HTR-8/SVneo (cell line): Measurements from ENCODE around the gene PRR29.
"Not testable (repeated sequence)": the region's sequence is repeated elsewhere in the genome, so short reads cannot be mapped to it uniquely, and the experiment has no call there.

Source experiments
- DNase-seq: peaks from one replicate; pipeline ENCODE4 v3.0.0; 2011; ENCODE audit warnings: low spot score, mixed read lengths; ENCODE audit not compliant: insufficient read length
- FAIRE-seq: peaks from 2 replicates; lab custom pipeline; 2011; peaks lifted over from hg19 to GRCh38; lab: Jason Lieb, UNC

PRR29 gene

DNA sequence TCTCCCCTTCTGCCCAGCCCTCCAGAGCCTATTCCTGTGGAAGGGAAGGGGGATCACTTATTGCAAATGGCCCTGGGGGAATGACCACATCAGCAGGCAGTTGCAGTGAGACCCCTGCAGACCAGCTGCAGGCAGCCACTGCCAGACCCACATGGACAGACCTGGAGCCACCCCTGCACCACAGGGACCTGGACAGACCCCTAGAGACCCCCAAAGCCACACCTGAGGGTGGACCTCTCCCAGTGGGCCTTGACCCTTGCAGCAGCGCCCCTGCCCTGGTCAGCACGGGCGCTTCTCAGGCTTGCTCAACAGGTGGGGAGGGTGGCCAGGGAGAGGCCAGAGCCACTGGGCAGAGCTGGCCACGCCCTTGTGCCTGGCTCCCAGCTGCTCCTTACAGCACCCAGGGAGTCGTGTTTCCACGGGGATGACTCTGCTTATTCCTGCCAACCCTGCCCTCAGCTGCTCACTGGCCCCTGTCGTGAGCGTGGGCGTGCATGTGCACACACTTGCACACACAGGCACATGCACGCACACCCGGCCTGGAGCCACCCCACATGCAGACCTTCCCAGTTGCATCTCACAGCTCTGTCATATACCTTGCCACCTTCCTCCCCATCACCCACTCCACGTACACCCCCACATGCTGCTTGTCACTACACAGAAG, 24.1 kb upstream of the PRR29 start:
- FAIRE-seq (peak; percentile 98), DNase-seq (peak; percentile 61)

DNA sequence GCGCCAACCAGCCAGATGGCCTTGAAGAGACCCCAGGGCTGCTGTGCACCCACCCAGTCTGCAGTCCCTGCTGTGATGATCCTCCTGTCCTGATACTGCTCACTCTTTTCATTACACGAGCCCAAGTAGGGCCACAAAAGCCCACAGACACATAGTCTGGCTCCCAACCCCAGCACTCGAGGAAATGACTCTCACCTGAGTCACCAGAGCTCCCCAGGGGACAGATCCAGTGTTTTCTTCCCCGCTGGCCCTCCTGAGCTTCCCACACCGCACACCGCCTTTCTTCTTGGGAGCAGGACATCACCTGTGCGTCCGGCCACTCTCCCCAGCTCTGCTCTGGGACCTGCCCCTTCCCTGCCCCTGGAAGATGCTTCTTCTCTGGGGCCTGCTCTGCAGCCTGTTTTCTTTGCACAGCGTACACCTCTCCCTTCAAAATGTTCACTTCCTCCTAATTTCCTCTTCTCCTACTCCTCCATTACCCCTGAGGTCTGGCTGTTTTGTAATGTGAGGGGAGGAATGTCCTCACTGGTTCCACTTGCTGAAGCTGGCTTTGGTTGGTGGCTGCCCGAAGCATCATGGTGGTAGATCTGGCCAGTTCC, 23.5 kb upstream of the PRR29 start:
- peak; percentile 75 for FAIRE-seq
- peak; percentile 54 for DNase-seq

DNA sequence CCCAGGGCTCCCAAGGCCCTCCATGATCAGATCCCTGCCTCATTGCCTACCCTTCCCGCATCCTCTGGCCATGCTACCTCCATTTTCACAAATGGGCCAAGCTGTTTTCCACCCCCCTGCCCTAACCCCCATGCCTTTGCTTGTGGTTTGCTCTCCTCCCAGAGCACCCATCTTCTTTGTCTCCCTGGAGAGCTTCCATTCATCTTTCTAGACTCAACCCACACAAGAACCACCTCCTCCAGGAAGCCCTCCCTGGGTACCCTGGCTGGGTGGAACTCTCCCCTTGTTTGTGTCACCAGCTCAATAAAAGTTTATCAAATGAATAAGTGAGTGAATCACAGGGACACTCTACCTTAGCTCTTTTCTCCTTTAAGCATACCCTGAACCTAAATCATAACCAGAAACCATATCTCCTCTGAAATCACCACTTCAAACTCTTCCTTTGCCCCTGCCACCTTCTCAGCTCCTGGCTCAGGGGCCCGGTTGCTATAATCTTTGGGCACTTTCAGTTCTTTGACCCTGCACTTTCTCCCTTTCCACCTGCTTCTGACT, 22.5 kb upstream of the PRR29 start:
- no peak for DNase-seq
- no peak for FAIRE-seq

- no peak for FAIRE-seq
- no peak for DNase-seq
These were observed 21.4 kb upstream of the PRR29 start for GRCh38 chr17:63976702-63977101.

- FAIRE-seq (peak; percentile 20), DNase-seq (no peak)
These were observed 19.6 kb upstream of the PRR29 start for GRCh38 chr17:63978272-63979200.

GRCh38 chr17:63982641-63983040, 15.5 kb upstream of the PRR29 start:
- not testable (repeated sequence) for FAIRE-seq

DNA sequence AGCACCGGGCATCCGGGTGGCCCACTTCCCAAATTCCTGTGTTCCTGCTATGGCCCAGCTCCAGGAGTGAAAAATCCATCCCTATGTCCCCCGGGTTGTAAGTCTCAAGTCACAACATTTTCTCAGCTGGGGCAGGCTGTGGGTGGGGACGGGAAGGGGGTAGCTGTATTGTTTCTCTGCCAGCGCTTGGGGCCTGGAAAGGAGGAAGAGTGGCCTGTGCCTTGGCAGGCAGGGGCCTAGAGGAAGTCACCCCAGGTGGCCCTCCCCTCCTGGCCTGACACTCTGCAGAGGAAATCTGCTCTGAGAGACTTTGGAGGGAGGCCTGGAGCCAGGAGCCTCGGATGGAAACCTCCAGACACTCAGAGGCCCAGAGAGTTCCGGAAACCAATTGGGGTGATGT, 14.8 kb upstream of the PRR29 start:
- no peak for FAIRE-seq
- no peak for DNase-seq

More at GRCh38 chr17:63982641-63983040, 15.5 kb upstream of the PRR29 start:
- DNase-seq, result not testable (repeated sequence)

GRCh38 chr17:63984236-63984635, 13.9 kb upstream of the PRR29 start:
- FAIRE-seq (no peak), DNase-seq (no peak)

GRCh38 chr17:63984651-63985386, 13.3 kb upstream of the PRR29 start:
- peak; percentile 53 for DNase-seq
- peak; percentile 57 for FAIRE-seq

DNA sequence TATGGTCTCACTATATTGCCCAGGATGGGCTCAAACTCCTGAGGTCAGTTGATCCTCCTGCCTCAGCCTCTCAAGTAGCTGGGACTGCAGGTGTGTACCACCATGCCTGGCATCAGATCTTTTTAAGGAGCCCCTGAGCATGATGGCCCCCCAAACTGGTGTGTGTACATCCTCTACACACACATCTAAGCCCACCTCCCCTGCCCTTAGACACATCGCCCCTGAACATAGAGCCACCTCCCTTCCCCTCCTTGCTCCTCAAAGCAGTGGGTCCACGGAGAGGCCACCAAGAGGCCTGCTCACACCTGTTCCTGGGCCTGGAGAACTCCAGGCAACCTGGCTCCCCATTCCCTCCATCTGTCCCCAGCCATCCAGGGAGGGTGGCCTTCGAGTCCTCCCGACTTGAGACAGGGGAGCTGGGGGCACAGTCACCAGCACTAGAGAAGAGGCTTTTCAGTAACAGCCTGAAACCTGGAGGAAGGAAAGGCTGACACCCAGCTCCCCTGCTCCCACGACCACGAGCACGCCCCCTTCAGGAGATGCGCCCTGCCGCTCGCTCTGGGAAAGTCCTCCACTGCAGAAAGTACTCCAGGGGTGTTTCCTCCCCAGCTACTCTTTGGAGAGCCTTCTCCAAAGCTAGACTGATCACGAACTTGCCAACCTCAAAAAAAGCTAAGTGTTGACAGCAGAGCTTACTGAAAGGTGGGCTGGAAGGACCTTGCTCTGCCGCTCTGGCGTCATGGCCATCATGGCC, 12.6 kb upstream of the PRR29 start:
- DNase-seq (no peak), FAIRE-seq (no peak)

- no peak for DNase-seq
These were observed 11.3 kb upstream of the PRR29 start for GRCh38 chr17:63986821-63987220.

DNA sequence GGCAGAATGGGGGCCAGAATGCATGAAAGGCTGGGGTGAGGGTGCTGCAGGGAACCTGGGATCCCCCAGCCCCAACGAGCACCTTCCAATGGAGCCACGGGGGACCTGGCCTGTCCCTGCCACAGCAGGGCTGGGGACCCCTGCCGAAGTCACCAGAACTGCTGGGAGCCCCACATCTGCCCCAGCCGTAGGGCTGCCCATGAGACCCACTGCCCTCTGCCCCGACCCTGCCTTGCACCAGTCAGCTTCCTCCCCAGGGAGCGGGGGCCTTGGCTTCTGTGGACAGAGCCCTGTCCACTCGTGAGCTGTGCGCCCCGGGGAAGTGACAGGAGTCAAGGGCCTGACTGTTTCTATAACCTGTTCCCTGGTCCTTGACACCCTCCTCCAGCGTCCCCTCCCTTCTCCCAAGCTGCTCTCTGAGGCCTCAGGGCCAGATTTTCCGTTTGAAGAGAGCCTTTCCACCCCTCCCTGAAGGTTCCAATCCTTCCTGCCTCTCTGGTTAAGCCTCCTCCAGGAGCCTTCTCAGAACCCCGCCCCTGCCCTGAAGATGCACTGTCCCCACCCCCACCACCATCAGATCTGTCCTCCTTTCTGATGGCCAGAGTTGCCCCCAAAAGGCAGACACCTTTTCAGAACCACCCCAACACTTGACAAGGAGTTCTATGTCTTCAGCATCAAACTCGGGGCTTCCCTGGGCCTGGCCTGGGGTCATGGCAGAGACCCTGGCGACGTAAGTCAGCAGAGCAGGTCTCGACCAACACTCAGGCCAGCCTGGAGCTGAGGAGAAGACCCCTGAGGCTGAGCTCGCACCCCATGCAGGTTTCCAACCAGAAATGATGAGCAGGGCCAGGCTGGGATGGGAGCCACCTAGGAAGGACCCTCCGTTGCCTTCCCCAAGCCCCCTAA, 10.7 kb upstream of the PRR29 start:
- no peak for FAIRE-seq
- DNase-seq, result no peak

More at GRCh38 chr17:63986821-63987220, 11.3 kb upstream of the PRR29 start:
- no peak for FAIRE-seq

DNA sequence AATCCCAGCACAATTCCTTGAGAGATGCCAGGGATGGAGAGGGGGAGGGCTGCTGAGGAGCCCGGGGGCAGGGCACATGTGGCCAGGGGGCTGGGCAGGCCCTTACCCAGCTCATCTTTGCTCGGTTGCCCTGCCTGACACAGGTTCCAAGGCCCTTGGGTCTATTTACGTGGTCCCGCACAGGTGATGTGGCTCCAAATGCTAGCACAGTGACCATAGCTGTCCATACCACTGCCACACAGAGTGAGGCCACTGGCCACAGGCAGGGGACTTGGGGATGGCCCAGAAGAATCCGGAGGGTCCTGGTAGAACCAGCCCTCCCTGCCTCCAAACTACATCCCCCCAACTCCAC, 10.0 kb upstream of the PRR29 start:
- DNase-seq, result no peak
- FAIRE-seq, result no peak

DNA sequence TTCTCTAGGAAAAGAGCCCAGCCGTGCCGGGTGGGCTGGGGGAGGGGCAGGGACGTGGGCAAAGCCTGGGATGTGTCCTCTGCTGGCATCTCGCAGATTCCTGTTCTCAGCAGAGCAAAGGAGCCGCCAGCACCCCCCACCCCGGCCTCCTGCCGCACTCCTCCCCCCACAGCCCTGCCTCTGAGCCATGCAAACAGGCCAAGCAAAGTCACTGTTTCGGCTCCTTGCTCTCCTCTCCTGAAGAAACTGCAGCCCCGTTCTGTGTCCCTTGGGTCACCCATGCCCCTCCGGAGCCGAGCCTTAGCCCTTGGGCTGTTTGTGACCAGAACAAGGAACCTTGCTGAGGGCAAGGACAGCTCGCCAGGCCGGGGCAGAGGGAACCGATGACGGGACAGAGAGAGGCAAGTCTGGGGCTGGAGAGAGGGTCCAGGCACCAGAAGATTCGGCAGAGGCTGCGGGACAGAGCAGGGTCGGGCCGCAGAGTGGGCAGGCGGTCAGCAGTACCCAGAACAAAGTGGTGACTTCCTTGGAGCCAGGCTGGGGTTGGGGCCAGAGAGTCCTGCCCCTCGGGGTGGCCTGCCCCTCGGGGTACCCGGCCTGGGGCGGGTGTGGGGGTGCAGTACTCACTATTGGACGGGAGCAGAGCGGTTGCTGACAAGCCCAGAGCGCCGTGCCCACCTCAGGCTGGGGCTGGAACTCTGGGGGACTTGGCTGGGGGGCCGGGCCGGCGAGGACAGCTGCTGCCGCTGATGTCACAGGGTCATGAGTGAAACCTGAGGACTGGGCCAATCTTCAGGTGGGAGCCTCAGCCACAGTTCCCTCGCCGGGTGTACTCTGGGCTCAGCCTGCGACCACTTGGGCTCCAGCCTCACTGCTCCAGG, 9.2 kb upstream of the PRR29 start:
- FAIRE-seq, result no peak
- no peak for DNase-seq

DNA sequence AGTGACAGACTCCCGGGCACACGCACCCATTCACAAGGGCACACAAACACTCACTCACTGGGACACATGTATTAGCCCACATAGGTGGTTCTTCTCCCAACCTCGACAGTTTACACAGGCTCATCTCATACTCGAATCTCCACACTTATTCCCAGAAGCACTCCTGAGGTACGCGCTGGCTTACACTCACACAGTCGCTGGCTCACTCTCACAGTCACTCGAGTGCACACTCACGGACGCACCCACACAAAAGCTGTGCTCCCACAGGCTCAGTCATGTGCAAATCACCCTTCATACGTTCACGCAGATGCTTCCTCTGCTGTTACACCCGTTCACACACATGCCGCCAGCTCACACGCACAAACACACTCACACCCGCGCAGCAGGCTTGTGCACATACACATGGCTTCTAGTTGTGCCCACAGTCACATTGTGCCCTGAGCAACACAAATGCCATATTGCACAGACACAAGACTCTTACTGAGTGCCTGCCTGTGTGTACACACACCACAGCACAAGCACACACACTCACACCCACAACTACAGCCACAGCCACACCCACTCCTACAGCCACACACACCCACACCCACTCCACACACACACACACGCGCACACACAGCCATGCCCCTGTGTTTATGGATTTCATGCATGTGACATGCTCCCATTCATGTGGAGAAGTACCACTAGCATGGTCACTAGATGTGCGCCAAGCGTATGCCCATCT, 8.4 kb upstream of the PRR29 start:
- FAIRE-seq, result peak; percentile 96
- DNase-seq, result no peak

DNA sequence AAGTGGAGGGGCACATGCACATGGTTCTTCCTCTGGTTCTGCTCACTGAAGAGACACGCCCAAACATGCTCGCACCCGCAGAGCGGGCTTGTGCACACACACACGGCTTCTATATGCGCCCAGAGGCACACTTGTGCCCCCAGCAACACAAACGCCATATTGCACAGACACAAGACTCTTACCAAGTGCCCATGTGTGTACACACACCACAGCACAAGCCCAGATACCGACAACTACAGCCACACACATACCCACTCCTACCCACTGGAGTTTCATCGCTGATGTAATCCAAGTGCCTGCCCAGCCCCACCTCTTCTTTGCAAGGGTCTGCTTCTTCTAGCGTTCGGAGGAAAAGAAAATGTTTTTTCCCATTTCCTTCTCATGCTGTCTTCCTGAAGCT, 6.5 kb upstream of the PRR29 start:
- FAIRE-seq (no peak), DNase-seq (no peak)
